GM23338 (cell line): Measurements from ENCODE around the gene NCOA1. TPM values are rescaled to one million over a fixed set of nuclear protein-coding genes. Genes with fewer than 3 reads are reported as not detected.

Experiments
- CREB1 ChIP-seq: fragments of 250-450 bp; sonication (Bioruptor Pico); IDR thresholded peaks from 2 replicates; pipeline ENCODE4 v1.5.0; 2020; ENCODE audit warnings: low read depth, mild to moderate bottlenecking, moderate library complexity
- CTCF ChIP-seq, 2 experiments: fragments of 200-600 bp in 1 of 2; sonication (generic) in 1 of 2; conservative IDR thresholded peaks; 2 replicates each; pipeline versions ENCODE4 v1.5.1 to v1.6.1; 2016 to 2017; ENCODE audit warnings: antibody characterized with exemption in 2 of 2, low read depth in 2 of 2, mild to moderate bottlenecking in 2 of 2, moderate library complexity in 1 of 2
- NANOG ChIP-seq: IDR thresholded peaks from 2 replicates; pipeline ENCODE4 v1.6.1; 2016; ENCODE audit warnings: antibody characterized with exemption, borderline replicate concordance
- POLR2AphosphoS5 ChIP-seq: IDR thresholded peaks from 2 replicates; pipeline ENCODE4 v1.6.1; 2016; ENCODE audit warnings: antibody characterized with exemption, low read depth
- REST ChIP-seq: IDR thresholded peaks from one replicate; pipeline ENCODE4 v1.6.1; 2018; ENCODE audit warnings: antibody characterized with exemption; ENCODE audit not compliant: unreplicated experiment
- ZNF331 ChIP-seq: fragments of 250-450 bp; sonication (Bioruptor Pico); IDR thresholded peaks from 2 replicates; pipeline ENCODE4 v1.5.0; 2020; ENCODE audit warnings: low read depth, mild to moderate bottlenecking, moderate library complexity
- ZNF462 ChIP-seq: fragments of 250-450 bp; sonication (Bioruptor Pico); IDR thresholded peaks from 2 replicates; pipeline ENCODE4 v1.5.0; 2020; ENCODE audit warnings: mild to moderate bottlenecking, moderate library complexity
- polyA plus RNA-seq: library from polyadenylated mRNA; unstranded; fragments of >200 nt; fragmentation: Nextera tagmentation; extraction: Ambion mirVana; gene quantifications from 2 replicates; pipeline ENCODE4 v1.2.1, GENCODE V29; 2016
- total RNA-seq: library from RNA; depleted of rRNA; stranded (reverse); fragments of >200 nt; shearing (Covaris generic); gene quantifications from 2 replicates; pipeline ENCODE4 v1.2.3, GENCODE V29; 2014

The NCOA1 gene
- total and polyA plus RNA-seq, 2 experiments from 2014 or later, result 7.1 to 15.1 TPM

GRCh38 chr2:24541621-24542020 is 50.6 kb downstream of the NCOA1 start (continued):
- TF ChIP-seq ZNF462 (CRISPR knock-in tag) (no peak), POLR2AphosphoS5 (no peak), ZNF331 (no peak), NANOG (no peak), CREB1 (CRISPR knock-in tag) (no peak), CTCF (conservative IDR thresholded peaks at IDR 0.05; ENCODE audit: low read depth in 2 of 2) (no peak), REST (no peak)
